Measurements from ENCODE around the gene IQCF2.

GRCh38 chr3:51897391-51897790, 36.0 kb downstream of the IQCF2 start:
- TF ChIP-seq NCOA6 (IDR thresholded peaks at IDR 0.05) = no peak
- TF ChIP-seq TCF15 (CRISPR knock-in tag; IDR thresholded peaks at IDR 0.05) = no peak
- no peak for TF ChIP-seq HMGN3 (IDR thresholded peaks at IDR 0.05; ENCODE audit: borderline replicate concordance, extremely low read depth, insufficient read length, low read depth, low read length)
- no peak for TF ChIP-seq MAX (CRISPR knock-in tag; IDR thresholded peaks at IDR 0.05)
- no peak for TF ChIP-seq MNT (conservative IDR thresholded peaks at IDR 0.05)
- TF ChIP-seq ZNF707 (CRISPR knock-in tag; conservative IDR thresholded peaks at IDR 0.05) = no peak
- TF ChIP-seq CTCF (IDR thresholded peaks at IDR 0.05 in 2 of 3, conservative IDR thresholded peaks at IDR 0.05 in 1 of 3; ENCODE audit: insufficient read depth in 2 of 3, low read depth in 1 of 3, low read length in 3 of 3) = no peak
- TF ChIP-seq RAD21 (CRISPR knock-in tag; conservative IDR thresholded peaks at IDR 0.05 in 1 of 2, IDR thresholded peaks at IDR 0.05 in 1 of 2) = no peak
- TF ChIP-seq POLR2A (conservative IDR thresholded peaks at IDR 0.05) = no peak
- TF ChIP-seq E2F3 (CRISPR knock-in tag; IDR thresholded peaks at IDR 0.05) = no peak
- TF ChIP-seq HNRNPLL (IDR thresholded peaks at IDR 0.05; ENCODE audit: low read depth, low read length, poor library complexity, severe bottlenecking) = no peak
- no peak for TF ChIP-seq PHF8 (IDR thresholded peaks at IDR 0.05; ENCODE audit: borderline replicate concordance, low read length)

All from K562 (cell line).